HCT116 (cell line): ENCODE data around the gene CTNND1. TPM values are rescaled to one million over a fixed set of nuclear protein-coding genes. Genes with fewer than 3 reads are reported as not detected.

ENCODE experiments used
- ATAC-seq: fragments of 200-7000 bp; cut with Tn5 transposase; 2 replicates; pipeline ENCODE4 v1.9.1; 2020; ENCODE audit warnings: mild to moderate bottlenecking, moderate library complexity
- BruUV-seq: library from RNA; stranded (reverse); fragments of 400-500 nt; replicated peaks from 2 replicates; lab custom pipeline; 2021; lab: Mats Ljungman, UMichigan
- CTCF ChIA-PET: fragments of 300-600 bp; sonication (Branson Sonifier 250); formaldehyde crosslinking; loops from one replicate; lab custom pipeline; 2021; ENCODE audit warnings: antibody characterized with exemption; lab: Charles Lee
- POLR2A ChIA-PET: fragments of 300-600, 350-600 bp; sonication (Branson Sonifier 250); formaldehyde crosslinking; loops from one replicate; lab custom pipeline; 2021; ENCODE audit warnings: antibody characterized with exemption; lab: Charles Lee
- RAD21 ChIA-PET, 2 experiments: fragments of 300-600 bp; sonication (Branson Sonifier 250); formaldehyde crosslinking; loops; one replicate each; lab custom pipeline; 2023; ENCODE audit warnings: low total read pairs in 2 of 2; ENCODE audit not compliant: uncharacterized antibody in 2 of 2, unreplicated experiment in 2 of 2, low non-redundant PET in 1 of 2; lab: Charles Lee
- DNase-seq: peaks from one replicate; pipeline ENCODE4 v3.0.0-alpha.2; 2010; ENCODE audit warnings: low read depth, low spot score
- H2AFZ ChIP-seq: fragments of 200-600 bp; shearing (Covaris generic), sonication (generic); 2 replicates; pipeline ENCODE4 v1.6.1; 2017; ENCODE audit warnings: low read depth, mixed run types, mixed read lengths, antibody characterized with exemption, low read length; ENCODE audit not compliant: poor library complexity, severe bottlenecking
- H3K27ac ChIP-seq: 2 replicates; pipeline ENCODE4 v1.5.1; 2012; ENCODE audit warnings: low read depth, low read length
- H3K27me3 ChIP-seq: fragments of 200-600 bp; sonication (generic); 2 replicates; pipeline ENCODE4 v1.6.1; 2016; ENCODE audit warnings: mixed run types, low read length, mixed read lengths; ENCODE audit not compliant: insufficient read depth
- H3K36me3 ChIP-seq, 2 experiments: fragments of 200-500 bp in 1 of 2; fragments of 200-600 bp in 1 of 2; sonication (Bioruptor generic) in 1 of 2; sonication (generic) in 1 of 2; 2 replicates each; pipeline versions ENCODE4 v1.5.1 to v1.6.1; 2014 to 2016; ENCODE audit warnings: low read length in 2 of 2, inconsistent platforms in 1 of 2, mixed read lengths in 1 of 2, mixed run types in 1 of 2; ENCODE audit not compliant: insufficient read depth in 2 of 2, control insufficient read depth in 1 of 2
- H3K4me1 ChIP-seq, 2 experiments: fragments of 200-600 bp in 1 of 2; sonication (generic) in 1 of 2; 2 replicates each; pipeline versions ENCODE4 v1.5.1 to v1.6.1; 2012 to 2017; ENCODE audit warnings: low read length in 2 of 2, inconsistent platforms in 1 of 2, mild to moderate bottlenecking in 1 of 2, mixed read lengths in 1 of 2, mixed run types in 1 of 2, moderate library complexity in 1 of 2; ENCODE audit not compliant: insufficient read depth in 2 of 2, control insufficient read depth in 1 of 2
- H3K4me2 ChIP-seq: fragments of 200-600 bp; sonication (generic); 2 replicates; pipeline ENCODE4 v1.6.1; 2017; ENCODE audit warnings: mixed run types, low read length, mixed read lengths
- H3K4me3 ChIP-seq, 2 experiments: fragments of 200-600 bp in 1 of 2; sonication (generic) in 1 of 2; replicated peaks in 1 of 2; 2 replicates each; pipeline ENCODE4 v1.5.1; 2011 to 2016; ENCODE audit warnings: low read length in 2 of 2, control low read depth in 1 of 2, low read depth in 1 of 2, mild to moderate bottlenecking in 1 of 2, mixed read lengths in 1 of 2, mixed run types in 1 of 2
- H3K79me2 ChIP-seq: fragments of 200-600 bp; sonication (generic); 2 replicates; pipeline ENCODE4 v1.6.1; 2017; ENCODE audit warnings: mild to moderate bottlenecking, mixed run types, low read length, moderate library complexity, mixed read lengths; ENCODE audit not compliant: insufficient read depth
- H3K9ac ChIP-seq: fragments of 200-600 bp; sonication (generic); 2 replicates; pipeline ENCODE4 v1.6.1; 2016; ENCODE audit warnings: low read length, mixed read lengths
- H3K9me2 ChIP-seq: fragments of 200-600 bp; sonication (generic), shearing (Covaris generic); 2 replicates; pipeline ENCODE4 v1.6.1; 2017; ENCODE audit warnings: mixed run types, mild to moderate bottlenecking, moderate library complexity; ENCODE audit not compliant: insufficient read depth
- H3K9me3 ChIP-seq, 2 experiments: fragments of 200-500 bp in 1 of 2; fragments of 200-600 bp in 1 of 2; sonication (Bioruptor generic) in 1 of 2; sonication (generic) in 1 of 2; 2 replicates each; pipeline ENCODE4 v1.6.1; 2014 to 2017; ENCODE audit warnings: low read length in 2 of 2, mixed read lengths in 2 of 2, inconsistent platforms in 1 of 2, low read depth in 1 of 2, mild to moderate bottlenecking in 1 of 2, mixed run types in 1 of 2, moderate library complexity in 1 of 2; ENCODE audit not compliant: control insufficient read depth in 1 of 2, insufficient read depth in 1 of 2
- H4K20me1 ChIP-seq: fragments of 200-600 bp; sonication (generic), shearing (Covaris generic); 2 replicates; pipeline ENCODE4 v1.6.1; 2017; ENCODE audit warnings: mixed run types, mild to moderate bottlenecking, moderate library complexity; ENCODE audit not compliant: insufficient read depth
- CBX3 ChIP-seq: IDR thresholded peaks from 2 replicates; pipeline ENCODE4 v1.6.1; 2012; ENCODE audit warnings: low read depth
- CEBPB ChIP-seq: IDR thresholded peaks from 2 replicates; pipeline ENCODE4 v1.6.1; 2012; ENCODE audit warnings: low read depth
- ELF1 ChIP-seq: IDR thresholded peaks from 2 replicates; pipeline ENCODE4 v1.6.1; 2012; ENCODE audit warnings: low read depth, borderline replicate concordance
- FOSL1 ChIP-seq: IDR thresholded peaks from 2 replicates; pipeline ENCODE4 v1.6.1; 2012; ENCODE audit warnings: low read depth
- JUND ChIP-seq: IDR thresholded peaks from 2 replicates; pipeline ENCODE4 v1.6.1; 2012
- MAX ChIP-seq: IDR thresholded peaks from 2 replicates; pipeline ENCODE4 v1.6.1; 2012
- POLR2AphosphoS5 ChIP-seq: IDR thresholded peaks from 2 replicates; pipeline ENCODE4 v1.6.1; 2011; ENCODE audit warnings: mild to moderate bottlenecking, low read depth, low read length, moderate library complexity
- RAD21 ChIP-seq: IDR thresholded peaks from 2 replicates; pipeline ENCODE4 v1.6.1; 2012; ENCODE audit warnings: low read depth, mild to moderate bottlenecking
- SIN3A ChIP-seq: IDR thresholded peaks from 2 replicates; pipeline ENCODE4 v1.6.1; 2012; ENCODE audit warnings: low read depth
- SP1 ChIP-seq: IDR thresholded peaks from 2 replicates; pipeline ENCODE4 v1.6.1; 2012; ENCODE audit warnings: low read depth
- SRF ChIP-seq: IDR thresholded peaks from 2 replicates; pipeline ENCODE4 v1.6.1; 2012; ENCODE audit warnings: low read depth
- ZBTB33 ChIP-seq: IDR thresholded peaks from 2 replicates; pipeline ENCODE4 v1.6.1; 2011; ENCODE audit warnings: mild to moderate bottlenecking, low read length, moderate library complexity; ENCODE audit not compliant: insufficient replicate concordance; ENCODE audit errors: extremely low read depth
- ZFX ChIP-seq: fragments of 450-650 bp; IDR thresholded peaks from 2 replicates; pipeline ENCODE4 v1.6.1; 2017
- intact Hi-C: fragments of 100-400 bp; cut with micrococcal nuclease; formaldehyde crosslinking; loops from 2 replicates; pipeline ENCODE4 v1.10.0; 2022
- total RNA-seq: library from RNA; stranded (reverse); gene quantifications from one replicate; pipeline ENCODE4 v1.2.1, GENCODE V29; 2021; ENCODE audit not compliant: unreplicated experiment

The CTNND1 gene
- total RNA-seq, 1 experiment from 2014 or later, result 157 TPM

GRCh38 chr11:57762235-57762861, 746 bp downstream of the CTNND1 start:
- Histone ChIP-seq H3K27ac (peak overlapping the region; percentile 83; the same call in 1 of the 2 replicates), H3K4me3 (peak overlapping the region; percentile 81 to 93), H2AFZ (no peak overlapping the region), H3K4me1 (peaks cover 13 to 31% of the 10 kb centered on the region in 2 experiments; a peak in 3 of 4 replicates), H3K27me3 (no peaks in the 10 kb centered on the region), H3K9ac (peak overlapping the region; percentile 92), H3K9me3 (no peaks in the 10 kb centered on the region), H3K36me3 (no peaks in the 10 kb centered on the region; a peak in 1 of 4 replicates), H3K9me2 (no peaks in the 10 kb centered on the region), H3K4me2 (peak overlapping the region; percentile 66), H3K79me2 (peaks cover 57% of the 10 kb centered on the region), H4K20me1 (no peaks in the 10 kb centered on the region)
- CTCF ChIA-PET, result interaction anchor here (2.4 to 7.4 kb wide), 2 partner anchors 11 to 37 kb away, joined by 19 to 47 read pairs; partner anchors contain the start of gene BTBD18
- BruUV-seq, result TSS peak; percentile 79
- intact Hi-C loops, result loop anchor here (2.0 kb wide), 1 partner anchor 16 kb away; no protein-coding TSS in a partner anchor
- TF ChIP-seq SRF (no peak), FOSL1 (no peak), ELF1 (no peak), CEBPB (no peak), SIN3A (no peak), ZFX (no peak), ZBTB33 (no peak), POLR2AphosphoS5 (no peak), MAX (no peak), SP1 (no peak), JUND (no peak), RAD21 (no peak), CBX3 (no peak)
- ATAC-seq (no peak), DNase-seq (no peak)
- RAD21 ChIA-PET, result interaction anchor here (1.0 to 1.8 kb wide), 3 partner anchors 16 to 38 kb away, joined by 3 to 7 read pairs (median 5); no protein-coding TSS in a partner anchor
- POLR2A ChIA-PET, result interaction anchor here (0.7 to 4.9 kb wide), 9 partner anchors 9 to 440 kb away, joined by 3 to 31 read pairs (median 5); partner anchors contain the start of gene SELENOH
